ENCODE results near the gene KIAA0753.
A peak's percentile ranks its signal among the peaks of the same experiment; 100 is the strongest.

KIAA0753 gene

DNA sequence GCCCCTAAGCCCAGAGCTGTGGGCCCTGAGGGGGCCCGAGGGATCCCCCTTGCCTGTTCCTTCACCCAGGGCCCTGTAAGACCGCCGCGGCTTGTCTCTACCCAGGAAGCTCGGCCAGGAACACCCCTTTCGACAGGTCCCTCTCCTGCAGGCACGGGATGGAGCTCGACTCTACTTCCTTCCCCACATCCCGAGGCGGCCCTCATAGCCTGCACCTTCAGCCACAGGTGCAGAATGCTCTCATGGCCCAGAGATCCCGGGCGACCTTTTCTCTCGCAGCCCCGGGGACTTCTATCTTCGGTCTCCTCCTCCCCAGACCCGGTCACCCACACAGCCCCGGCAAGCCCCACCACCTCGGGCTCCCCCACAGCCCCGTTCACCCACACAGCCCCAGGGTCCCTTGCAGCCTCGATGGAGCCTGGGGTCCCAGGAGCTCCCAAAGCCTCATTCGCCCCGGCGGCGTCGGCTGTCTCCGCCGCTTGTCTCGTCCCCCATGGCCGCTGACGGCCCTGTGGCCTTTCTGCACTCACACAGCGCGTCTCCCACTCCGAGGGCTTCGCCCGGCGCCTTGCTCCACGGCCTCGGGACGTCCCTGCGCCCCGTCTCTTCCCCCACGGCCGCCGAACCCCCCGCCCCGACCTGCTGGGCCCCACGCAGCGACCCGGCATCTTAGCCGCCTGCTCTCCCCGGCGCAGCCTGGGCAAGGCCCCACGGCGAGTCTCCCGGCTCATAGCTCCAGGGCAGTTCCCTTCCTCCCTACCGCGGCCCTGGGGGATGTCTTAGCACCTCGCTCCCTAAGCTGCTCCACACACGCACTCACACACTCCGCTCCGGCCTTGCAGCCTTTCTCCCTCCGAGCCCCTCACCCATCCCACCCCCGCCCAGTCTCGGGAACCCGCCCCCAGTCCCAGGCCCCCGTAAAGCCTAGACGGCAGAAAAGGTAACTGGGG is 650 bp downstream of the KIAA0753 start:
- DNase-seq: peak; percentile 79

DNA sequence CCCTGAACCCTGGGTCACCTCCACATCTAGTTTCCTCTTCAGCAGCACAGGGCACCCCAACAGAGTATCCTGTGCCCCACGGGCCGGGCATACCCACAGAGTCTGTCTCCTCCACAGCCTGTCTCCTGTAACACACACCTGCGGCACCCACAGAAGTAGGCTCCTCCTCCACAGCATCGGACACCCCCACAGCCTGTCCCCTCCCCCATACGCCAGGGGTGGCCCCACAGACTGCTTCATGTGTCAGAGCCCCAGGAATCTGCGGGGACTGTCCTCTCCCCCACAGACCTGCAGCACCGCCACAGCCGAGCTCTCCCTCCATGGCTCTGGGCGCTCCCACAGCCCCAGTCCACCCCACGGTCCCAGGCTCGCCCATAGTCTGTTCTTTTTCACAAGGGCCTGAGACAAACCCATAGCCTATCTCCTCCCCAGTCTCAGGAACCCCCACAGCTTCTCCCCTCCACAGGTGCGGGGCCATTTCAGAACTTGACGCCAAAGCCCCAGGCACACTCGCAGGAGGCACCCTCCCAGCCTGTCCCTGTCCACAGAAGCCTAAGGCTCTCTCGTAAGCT is 1.4 kb downstream of the KIAA0753 start:
- DNase-seq: no peak

DNA sequence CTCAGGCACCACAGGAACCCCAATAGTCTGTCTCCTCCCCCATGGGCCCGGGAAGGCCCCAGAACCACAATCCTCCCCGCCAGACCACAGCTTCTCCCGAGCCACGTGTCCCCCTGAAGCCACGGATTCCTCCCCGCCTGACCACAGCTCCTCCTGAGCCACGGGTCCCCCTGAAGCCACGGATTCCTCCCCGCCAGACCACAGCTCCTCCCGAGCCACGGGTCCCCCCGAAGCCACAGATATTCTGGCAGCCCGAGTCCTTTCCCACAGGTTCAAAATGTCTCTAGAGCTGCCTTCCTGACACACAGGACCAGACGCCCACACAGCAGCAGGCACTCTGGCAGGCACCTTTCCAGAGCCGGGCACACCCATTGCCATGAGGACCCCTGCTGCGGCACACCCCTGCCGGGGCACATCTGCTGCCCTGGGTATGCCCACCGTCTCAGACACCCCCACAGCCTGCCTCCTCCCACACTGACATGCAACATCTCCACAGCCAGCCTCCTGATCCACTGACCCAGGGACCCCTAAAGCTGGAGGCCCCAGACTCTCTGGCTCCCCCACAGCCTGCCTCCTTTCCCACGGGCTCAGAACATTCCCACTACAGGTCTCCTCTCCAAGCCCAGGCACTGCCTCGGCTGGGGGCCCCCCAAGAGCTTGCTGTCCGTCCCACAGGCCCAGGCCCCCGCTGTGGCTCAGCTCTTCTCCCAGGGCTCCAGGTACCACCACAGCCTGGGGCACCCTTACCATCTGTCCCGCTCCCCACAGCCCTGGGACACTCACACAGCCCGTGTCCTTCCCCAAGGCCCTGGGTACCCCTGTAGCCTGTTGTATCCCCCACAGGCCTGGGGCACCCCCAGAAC is 2.2 kb downstream of the KIAA0753 start:
- DNase-seq: no peak

DNA sequence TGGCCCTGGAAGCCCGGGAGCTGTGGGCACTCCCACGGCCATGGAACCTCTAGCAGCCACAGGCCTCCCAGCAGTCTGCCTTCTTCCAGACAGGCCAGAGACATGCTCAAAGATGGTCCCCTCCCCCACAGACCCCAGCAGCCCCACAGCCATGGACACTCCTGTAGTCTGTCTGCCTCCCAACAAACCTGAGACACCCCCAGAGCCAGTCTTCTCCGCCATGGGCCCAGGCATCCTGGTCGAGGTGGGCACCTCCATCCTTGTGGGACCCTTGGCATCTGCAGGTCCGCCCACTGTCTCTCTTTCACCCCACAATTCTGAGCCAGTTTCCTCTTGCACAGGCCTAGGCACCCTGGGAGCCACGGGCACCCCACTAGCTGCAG is 3.1 kb downstream of the KIAA0753 start:
- DNase-seq: no peak

DNA sequence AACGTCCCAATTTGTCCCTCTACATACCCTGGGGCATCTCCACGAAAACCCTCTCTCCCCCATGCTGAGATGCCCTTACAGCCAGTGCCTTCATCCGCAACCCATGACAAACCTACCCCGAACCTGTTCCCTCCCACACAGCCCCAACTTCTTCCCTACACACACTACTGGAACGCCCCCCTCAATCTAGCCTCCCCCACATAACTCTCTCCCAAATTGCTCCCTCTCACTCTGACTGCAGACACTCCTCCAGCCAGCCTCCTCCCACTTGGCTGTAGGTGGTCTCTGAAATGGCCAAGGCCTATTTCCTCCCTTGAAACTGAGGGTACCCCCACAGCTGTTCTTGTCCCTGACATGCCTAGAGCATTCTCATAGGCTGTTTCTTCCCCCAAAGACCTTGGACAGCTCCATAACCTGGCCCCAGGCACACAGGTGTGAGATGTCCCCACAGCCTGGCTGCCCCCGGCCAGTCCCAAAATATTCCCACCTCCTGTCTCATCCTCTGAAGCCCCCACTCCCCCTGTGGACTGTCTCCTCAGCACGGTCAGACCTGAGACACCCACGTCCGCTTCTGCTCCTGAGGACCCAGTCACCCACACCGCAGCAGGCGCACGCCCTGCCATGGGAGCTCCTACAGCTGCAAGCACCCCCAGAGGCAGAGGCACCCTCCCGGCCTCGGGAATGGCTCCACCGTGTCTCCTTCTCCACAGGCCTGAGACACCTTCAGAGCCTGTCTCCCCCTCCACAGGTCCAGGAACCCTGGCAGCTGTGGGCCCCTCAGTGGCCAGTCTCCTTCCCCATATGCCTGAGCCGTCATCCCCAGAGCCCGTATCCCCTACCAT is 3.7 kb downstream of the KIAA0753 start:
- DNase-seq: no peak

DNA sequence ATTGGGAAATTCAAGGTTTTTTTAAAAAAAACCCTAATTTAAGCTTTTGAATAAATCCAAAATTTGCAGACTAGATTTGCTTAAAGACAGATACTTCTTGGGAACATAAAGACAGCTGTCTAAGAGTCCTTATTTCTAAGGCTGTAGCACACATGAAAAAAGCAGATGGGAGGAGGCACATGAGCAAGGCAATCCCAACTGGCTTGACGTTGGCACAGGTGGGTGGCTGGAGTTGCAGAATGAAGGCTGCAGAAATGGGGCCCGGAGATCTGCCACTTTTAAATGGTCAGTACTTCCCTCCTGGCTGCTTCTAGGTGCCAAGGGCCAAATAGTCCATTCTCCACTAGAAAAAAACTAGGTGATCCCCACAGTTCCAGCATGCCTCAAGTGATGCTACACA is 4.4 kb downstream of the KIAA0753 start:
- DNase-seq: no peak

DNA sequence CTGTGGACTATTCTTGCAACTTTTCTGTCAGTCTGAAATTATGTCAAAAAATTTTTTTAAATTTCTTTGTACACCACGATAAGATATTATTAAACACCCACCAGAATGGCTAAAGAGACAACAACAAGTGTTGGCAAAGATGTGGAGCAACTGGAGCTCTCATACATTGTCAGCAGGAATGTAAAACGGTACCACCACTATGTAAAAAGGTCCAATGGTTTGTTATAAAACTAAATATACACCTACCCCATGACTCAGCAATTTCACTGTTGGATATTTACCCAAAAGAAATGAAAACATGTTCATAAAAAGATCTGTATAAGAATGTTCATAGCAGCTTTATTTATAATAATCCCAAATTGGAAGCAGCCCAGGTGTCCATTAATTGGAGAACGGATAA is 7.2 kb downstream of the KIAA0753 start:
- DNase-seq: no peak

DNA sequence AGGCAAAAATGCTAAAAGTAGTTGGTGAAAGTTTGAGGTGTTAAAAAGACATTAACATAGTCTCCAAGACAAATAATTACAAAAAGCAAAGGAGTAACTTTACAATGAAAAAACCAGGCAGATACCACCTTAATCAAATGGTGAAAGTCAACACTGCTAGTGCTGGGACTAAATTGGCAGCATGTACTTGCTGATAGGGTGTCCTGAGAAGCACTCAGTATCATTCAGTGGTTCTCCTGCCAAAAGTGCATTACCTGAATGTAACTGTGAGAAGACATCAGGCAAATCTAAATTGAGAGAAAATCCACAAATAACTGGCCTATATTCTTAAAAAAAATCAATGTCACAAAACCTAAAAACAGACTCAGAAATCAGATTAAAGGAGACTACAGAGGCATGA is 8.0 kb downstream of the KIAA0753 start:
- no peak for DNase-seq

DNA sequence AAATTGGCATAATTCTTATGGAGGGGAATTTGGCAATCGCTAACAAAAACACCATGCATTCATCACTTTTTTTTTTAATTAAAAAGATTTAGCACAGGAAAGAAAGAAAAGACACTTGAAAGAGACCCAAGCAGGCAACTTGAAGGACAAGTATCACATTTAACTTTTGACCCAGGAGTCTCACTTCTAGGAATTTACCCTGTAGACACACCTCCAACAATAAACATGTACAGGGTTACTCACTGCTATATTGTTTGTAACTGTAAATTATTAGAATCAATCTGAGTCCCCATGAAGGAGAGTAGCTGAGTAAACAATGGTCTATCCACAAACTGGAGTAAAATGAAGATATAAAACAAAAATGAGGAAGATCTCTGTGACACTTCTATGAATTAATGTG is 10.1 kb downstream of the KIAA0753 start:
- DNase-seq: no peak

DNA sequence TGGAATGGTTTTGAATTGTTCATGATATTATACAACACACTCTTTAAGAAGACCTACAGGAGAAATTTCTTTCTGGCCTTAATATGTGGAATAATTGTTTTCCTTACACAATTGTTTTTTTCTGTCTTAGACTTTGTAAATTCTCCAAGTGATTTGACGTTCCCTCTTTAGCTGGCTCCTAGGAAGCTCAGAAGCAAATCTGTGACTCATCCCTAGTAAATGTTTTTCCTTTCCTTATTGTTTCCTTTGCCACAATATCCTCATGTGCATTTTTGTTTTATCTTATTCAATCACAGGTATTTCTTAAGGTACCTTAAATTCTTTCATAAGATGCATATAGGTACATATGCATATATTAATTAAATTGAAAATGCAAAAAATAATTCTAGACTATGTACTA is 13.5 kb downstream of the KIAA0753 start:
- DNase-seq: no peak

DNA sequence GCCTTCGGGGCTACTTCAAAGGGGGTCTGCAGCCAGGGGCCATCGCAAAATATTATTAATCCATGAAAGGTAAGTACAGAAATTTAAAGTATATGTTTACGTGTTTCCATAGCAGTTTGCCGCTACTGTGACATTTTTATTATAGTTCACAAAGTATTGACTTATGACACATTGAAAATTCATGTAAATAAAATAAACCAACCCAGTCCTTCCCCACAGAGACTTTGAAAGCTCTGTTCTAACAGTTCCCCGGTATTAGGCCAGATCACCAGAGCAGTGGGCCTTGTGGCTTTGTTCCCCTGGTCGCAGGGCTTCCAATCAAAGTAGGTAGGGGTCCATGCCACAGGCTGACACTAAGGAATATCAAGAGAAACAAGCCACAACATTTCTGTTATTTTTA is 13.9 kb downstream of the KIAA0753 start:
- DNase-seq: no peak

DNA sequence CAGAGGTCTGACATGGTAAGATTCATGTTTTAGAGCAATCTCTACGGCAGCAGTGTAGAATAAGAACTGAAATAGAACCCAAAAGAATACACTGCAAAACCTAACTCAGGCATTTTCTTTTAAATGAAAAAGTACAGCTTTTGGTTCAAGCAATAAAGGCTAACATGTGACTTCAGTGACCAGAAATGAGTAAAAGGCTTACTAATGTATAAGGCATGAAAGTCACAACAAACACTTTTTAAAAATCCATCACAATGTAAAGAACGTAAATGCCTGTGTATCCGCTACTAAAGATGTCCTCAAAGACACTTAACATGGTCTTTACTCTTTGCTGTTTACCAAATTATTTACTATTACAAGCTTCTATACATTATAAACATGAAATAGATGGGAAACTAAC is 16.6 kb downstream of the KIAA0753 start:
- no peak for DNase-seq

DNA sequence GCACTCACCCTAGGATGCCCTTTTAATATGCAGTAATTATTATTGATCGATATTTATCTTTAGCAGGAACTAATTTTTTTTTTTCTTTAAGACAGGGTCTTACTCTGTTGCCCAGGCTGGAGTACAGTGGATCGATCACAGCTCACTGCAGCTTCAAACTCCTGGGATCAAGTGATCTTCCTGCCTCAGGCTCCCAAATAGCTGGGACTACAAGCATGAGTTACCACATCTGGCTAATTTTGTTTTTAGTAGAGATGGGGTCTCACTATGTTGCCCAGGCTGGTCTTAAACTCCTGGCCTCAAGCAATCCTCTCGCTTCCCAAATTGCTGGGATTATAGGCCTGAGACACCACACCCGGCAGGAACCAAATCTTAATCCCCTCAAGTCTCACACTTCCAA is 29.3 kb downstream of the KIAA0753 start:
- DNase-seq: no peak

DNA sequence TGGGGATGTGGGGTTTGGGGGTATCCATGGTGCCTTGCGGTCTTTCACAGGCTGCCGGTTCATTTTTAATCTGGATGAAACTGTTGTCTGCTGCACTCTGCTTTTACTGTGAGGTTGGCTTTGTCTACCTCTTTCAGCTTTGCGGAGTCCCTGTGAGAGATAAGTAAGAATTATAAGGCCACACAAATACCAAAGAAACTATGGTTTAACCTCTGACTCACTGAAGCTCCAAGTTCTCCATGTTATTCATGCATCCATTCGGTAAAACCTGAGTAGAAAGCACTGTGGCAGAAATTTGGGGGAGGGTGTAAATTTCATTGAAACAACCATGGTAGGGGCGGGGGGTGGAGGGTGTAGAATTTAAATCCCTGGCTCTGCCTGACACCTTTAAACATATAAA is 30.5 kb downstream of the KIAA0753 start:
- no peak for DNase-seq

DNA sequence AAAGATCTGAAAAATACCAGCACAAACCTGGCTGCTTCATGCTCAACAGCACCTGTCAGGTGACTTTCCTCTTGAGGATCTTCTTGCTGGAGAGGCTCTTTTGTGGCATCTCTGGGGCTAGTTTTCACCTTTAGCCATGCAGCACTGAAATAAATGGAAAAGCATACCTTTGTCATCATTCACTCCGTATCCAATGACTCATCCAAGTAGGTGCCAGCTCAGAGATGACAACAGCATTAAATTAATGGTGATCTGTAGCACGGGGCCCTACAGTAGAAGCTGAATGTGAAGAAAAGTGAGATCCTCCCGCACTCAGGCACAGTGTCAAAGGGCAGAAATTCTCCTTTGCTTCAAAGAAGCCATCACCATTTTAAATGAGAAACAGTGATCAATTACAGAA is 32.2 kb downstream of the KIAA0753 start:
- no peak for DNase-seq

DNA sequence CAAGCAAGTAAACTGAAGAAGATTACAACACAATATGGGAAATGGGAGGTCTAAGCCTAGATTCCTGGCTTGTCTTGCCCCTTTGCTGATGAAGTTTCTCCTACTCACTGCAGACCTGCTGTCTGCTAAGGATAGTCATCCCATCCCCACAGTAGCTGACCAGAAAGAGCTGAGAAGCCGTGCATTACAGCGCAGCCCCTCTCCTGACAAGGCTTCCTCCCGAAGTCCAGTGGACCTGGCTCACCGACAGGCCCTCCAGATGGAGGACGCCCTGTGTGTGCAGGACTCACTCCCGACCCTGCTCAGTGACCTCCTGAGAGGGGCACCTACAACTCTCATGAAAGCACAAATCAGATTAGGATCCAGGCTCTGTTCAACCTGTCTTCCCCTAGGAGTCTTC is 35.4 kb downstream of the KIAA0753 start:
- DNase-seq: no peak

DNA sequence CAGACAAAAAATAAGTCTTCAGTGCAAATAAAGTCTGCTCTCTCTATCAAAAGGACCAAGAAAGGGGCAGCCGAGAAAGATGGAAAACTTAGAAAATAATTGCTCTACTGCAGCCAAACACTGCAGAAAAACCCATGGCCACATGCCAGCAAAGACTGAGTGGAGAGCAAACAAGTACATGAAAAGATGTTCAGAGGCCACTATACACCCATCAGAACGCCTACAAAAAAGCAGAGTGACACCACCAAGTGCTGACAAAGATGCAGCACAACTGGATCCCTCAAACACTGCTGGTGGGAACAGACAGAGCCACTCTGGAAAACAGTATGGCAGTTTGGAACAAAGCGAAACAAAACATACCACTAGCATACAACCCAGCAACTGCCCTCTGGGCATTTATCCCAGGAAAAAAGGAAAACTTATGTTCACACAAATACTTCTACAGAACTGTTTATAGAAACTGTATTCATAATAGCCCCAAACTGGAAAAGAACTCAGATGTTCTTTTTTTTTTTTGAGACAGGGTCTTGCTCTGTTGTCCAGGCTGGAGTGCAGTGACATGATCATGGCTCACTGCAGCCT is 36.7 kb downstream of the KIAA0753 start:
- DNase-seq: no peak

DNA sequence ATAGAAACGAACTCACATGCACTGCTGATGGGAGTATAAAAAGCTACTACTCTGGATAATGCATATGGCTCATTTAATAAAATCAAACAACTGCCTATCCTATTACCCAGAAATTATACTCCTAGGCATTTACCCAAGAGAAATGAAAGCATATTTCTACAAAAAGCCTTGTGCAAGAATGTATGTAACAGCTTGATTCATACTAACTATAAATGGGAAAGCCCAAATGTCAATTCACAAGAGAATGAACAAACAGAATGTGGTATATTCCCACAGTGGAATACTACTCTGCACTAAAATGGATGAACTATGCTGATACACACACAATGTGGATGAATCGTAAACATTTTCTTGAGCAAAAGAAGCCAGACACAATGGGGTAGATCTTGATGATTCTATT is 38.4 kb downstream of the KIAA0753 start:
- no peak for DNase-seq

DNA sequence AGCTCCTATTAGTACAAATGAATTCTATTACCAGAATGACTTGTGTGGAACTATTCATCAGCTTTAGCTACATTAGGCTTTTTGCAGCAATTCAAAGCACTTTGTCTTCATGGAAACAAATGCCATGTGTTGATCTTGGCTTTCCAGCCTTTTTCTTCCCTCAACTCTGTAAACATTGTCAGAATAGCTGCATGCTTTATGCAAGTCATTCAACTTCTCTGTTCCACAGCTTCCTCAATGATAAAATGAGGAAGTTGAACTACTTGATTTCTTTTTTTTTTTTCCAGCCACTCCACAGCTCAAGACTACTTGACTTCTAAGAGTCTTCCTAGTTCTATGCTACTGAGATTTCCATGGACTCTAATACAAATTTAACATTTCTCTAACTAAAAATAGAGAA is 41.1 kb downstream of the KIAA0753 start:
- no peak for DNase-seq

DNA sequence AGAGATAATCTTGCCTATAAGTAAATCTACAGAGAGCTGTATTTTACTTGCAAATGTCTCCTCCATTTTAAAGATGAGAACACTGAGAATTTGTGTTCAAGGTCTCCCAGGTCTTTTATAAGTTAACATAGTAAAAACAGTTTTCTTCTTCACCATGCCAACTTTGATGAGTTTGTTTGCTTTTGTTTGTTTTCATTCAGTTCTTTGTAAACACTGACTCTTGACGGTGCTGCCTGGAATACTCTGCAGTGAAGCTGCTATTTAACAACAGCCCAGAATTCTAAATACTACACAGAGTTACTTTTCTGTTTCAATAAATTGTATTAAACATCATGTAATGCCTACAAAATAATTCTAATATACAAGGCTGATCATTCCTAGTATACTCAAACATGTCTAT is 42.8 kb downstream of the KIAA0753 start:
- no peak for DNase-seq

DNA sequence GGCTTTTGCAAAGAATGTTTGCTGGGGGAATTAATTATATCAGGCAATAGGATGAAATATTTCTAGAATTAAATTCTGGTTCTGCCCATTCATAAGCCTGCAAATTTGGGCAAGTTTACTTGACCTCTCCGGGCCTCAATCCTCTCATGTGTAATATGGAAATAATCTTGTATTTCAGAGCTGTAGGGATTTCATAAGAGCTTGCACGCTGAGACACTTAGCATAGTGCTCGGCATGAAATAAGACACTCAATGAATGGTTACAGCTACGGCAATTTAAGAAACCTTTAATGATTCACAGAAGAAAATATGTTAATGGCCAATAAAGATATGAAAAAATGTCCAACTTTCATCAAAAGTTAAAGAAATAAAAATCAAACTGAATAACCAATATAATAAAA is 43.6 kb downstream of the KIAA0753 start:
- no peak for DNase-seq

DNA sequence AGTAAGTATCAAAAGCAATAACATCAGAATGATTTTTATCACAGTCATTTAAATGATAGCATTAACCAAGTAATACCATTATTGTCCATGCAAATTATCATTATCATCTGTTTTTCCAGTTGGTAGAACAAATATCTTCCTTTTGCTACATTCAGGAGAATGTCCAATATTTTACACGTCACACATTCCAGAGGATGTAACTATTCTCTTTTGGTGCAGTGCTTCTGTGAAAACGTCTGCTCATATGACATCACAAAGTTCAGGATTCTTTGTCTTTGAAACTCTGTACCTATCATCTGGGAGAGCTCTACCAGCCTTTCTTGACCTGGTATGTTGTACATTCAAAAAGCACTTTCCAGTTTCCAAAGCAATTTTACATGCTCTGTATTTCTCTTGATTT is 44.0 kb downstream of the KIAA0753 start:
- DNase-seq: no peak
